Panc1 (cell line): ENCODE data around the gene PIK3R6. TPM values are rescaled to one million over a fixed set of nuclear protein-coding genes. Genes with fewer than 3 reads are reported as not detected.

Experiments used
- ATAC-seq: fragments of 200-7000 bp; cut with Tn5 transposase; 2 replicates; pipeline ENCODE4 v1.9.1; 2020; ENCODE audit warnings: mild to moderate bottlenecking, moderate library complexity
- BruUV-seq: library from RNA; stranded (reverse); fragments of 400-500 nt; replicated peaks from 2 replicates; lab custom pipeline; 2021; lab: Mats Ljungman, UMichigan
- CTCF ChIA-PET: fragments of 300-600 bp; sonication (Branson Sonifier 250); formaldehyde crosslinking; loops from one replicate; lab custom pipeline; 2022; ENCODE audit warnings: antibody characterized with exemption; lab: Charles Lee
- POLR2A ChIA-PET: fragments of 300-600 bp; sonication (Branson Sonifier 250); formaldehyde crosslinking; loops from one replicate; lab custom pipeline; 2022; ENCODE audit warnings: antibody characterized with exemption; lab: Charles Lee
- DNase-seq: peaks from one replicate; pipeline ENCODE4 v3.0.0-alpha.2; 2010; ENCODE audit warnings: low read depth, low spot score
- H3K27ac ChIP-seq: 2 replicates; pipeline ENCODE4 v1.5.1; 2011; ENCODE audit warnings: mild to moderate bottlenecking, low read length, inconsistent platforms
- H3K27me3 ChIP-seq: fragments of 200-500 bp; sonication (Bioruptor generic); 2 replicates; pipeline ENCODE4 v1.6.0; 2014; ENCODE audit warnings: low read length, inconsistent platforms; ENCODE audit not compliant: control insufficient read depth, insufficient read depth
- H3K36me3 ChIP-seq: fragments of 200-500 bp; sonication (Bioruptor generic); 2 replicates; pipeline ENCODE4 v1.5.1; 2014; ENCODE audit warnings: inconsistent platforms, mild to moderate bottlenecking, low read length, moderate library complexity; ENCODE audit not compliant: control insufficient read depth, insufficient read depth
- H3K4me1 ChIP-seq: 2 replicates; pipeline ENCODE4 v1.5.1; 2011; ENCODE audit warnings: inconsistent platforms, mild to moderate bottlenecking, low read length, moderate library complexity; ENCODE audit not compliant: control insufficient read depth, insufficient read depth
- H3K4me3 ChIP-seq, 2 experiments: 2 replicates each; pipeline ENCODE4 v1.5.1; 2011 to 2012; ENCODE audit warnings: low read depth in 2 of 2, low read length in 2 of 2, mild to moderate bottlenecking in 2 of 2, inconsistent platforms in 1 of 2, moderate library complexity in 1 of 2
- H3K9me3 ChIP-seq: fragments of 200-500 bp; sonication (Bioruptor generic); 2 replicates; pipeline ENCODE4 v1.5.1; 2014; ENCODE audit warnings: low read depth, mild to moderate bottlenecking, inconsistent platforms, low read length, moderate library complexity; ENCODE audit not compliant: control insufficient read depth, insufficient read depth
- POLR2AphosphoS5 ChIP-seq: IDR thresholded peaks from 2 replicates; pipeline ENCODE4 v1.6.1; 2012; ENCODE audit warnings: mild to moderate bottlenecking, low read depth, low read length, moderate library complexity
- SIN3A ChIP-seq: IDR thresholded peaks from 2 replicates; pipeline ENCODE4 v1.6.1; 2012; ENCODE audit warnings: low read depth, mild to moderate bottlenecking, low read length, moderate library complexity, borderline replicate concordance; ENCODE audit not compliant: insufficient read depth
- TCF7L2 ChIP-seq: IDR thresholded peaks from 2 replicates; pipeline ENCODE4 v1.6.1; 2011; ENCODE audit warnings: mild to moderate bottlenecking, low read depth, low read length, inconsistent platforms
- in situ Hi-C: cut with HindIII; loops from 2 replicates; pipeline ENCODE4 v1.10.0; 2016; ENCODE audit warnings: low sequenced_read_pairs, low pct_unique_long_range_greater_than_20kb
- intact Hi-C: fragments of 100-400 bp; cut with micrococcal nuclease; formaldehyde crosslinking; loops from one replicate; pipeline ENCODE4 v1.10.0; 2022; ENCODE audit not compliant: unreplicated experiment
- total RNA-seq: library from RNA; stranded (reverse); gene quantifications from one replicate; pipeline ENCODE4 v1.2.1, GENCODE V29; 2021; ENCODE audit not compliant: unreplicated experiment
- TF ChIP-seq, protein P1 (sequence below): fragments of 450-650 bp; IDR thresholded peaks from 2 replicates; pipeline ENCODE4 v1.5.1; 2017; ENCODE audit warnings: mild to moderate bottlenecking
- TF ChIP-seq, protein P2 (sequence below), 2 experiments: IDR thresholded peaks; 2 replicates each; pipeline ENCODE4 v1.6.1; 2011 to 2012; ENCODE audit warnings: low read depth in 2 of 2, control low read depth in 1 of 2, low read length in 1 of 2, mild to moderate bottlenecking in 1 of 2, moderate library complexity in 1 of 2; ENCODE audit not compliant: insufficient read depth in 1 of 2

The PIK3R6 gene
- total RNA-seq, 1 experiment from 2014 or later, result not detected

DNA sequence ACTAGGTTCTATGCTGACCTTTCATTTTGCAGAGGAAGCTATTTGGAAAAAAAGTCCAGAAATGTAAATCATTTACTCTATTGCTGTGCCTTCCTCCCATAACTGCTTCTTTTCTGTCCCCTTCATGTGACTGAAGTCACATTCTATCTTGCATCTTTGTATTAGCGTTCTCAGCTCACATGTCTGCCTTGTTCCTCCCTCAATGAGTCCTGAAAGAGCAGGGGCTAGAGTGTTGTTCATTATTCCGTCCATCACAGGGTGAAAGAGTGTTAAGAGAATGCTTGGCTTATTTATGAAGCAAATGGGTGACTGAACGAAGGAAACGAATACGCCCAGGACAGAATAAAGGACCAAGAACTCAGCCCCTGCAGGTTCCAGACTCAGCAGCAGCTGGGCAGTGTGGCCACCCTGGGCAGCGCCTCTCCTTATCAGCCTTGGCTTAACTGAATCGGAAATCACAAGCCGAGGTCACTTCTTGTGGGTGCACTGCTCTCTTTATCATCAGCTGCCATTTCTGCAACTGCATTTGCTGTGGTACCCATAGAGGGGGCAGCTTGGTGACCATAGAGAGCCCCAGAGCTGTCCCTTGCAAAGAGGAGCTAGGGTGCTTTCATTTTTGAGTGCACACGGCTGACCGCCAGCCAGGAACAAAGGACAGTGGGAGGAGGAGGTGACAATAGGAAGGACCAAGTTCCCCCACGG lies 1.8 kb upstream of the PIK3R6 start:
- TF ChIP-seq POLR2AphosphoS5 (no peak), TCF7L2 (no peak), SIN3A (no peak)
- TF ChIP-seq, protein P1, sequence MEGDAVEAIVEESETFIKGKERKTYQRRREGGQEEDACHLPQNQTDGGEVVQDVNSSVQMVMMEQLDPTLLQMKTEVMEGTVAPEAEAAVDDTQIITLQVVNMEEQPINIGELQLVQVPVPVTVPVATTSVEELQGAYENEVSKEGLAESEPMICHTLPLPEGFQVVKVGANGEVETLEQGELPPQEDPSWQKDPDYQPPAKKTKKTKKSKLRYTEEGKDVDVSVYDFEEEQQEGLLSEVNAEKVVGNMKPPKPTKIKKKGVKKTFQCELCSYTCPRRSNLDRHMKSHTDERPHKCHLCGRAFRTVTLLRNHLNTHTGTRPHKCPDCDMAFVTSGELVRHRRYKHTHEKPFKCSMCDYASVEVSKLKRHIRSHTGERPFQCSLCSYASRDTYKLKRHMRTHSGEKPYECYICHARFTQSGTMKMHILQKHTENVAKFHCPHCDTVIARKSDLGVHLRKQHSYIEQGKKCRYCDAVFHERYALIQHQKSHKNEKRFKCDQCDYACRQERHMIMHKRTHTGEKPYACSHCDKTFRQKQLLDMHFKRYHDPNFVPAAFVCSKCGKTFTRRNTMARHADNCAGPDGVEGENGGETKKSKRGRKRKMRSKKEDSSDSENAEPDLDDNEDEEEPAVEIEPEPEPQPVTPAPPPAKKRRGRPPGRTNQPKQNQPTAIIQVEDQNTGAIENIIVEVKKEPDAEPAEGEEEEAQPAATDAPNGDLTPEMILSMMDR, result no peak
- TF ChIP-seq, protein P2, sequence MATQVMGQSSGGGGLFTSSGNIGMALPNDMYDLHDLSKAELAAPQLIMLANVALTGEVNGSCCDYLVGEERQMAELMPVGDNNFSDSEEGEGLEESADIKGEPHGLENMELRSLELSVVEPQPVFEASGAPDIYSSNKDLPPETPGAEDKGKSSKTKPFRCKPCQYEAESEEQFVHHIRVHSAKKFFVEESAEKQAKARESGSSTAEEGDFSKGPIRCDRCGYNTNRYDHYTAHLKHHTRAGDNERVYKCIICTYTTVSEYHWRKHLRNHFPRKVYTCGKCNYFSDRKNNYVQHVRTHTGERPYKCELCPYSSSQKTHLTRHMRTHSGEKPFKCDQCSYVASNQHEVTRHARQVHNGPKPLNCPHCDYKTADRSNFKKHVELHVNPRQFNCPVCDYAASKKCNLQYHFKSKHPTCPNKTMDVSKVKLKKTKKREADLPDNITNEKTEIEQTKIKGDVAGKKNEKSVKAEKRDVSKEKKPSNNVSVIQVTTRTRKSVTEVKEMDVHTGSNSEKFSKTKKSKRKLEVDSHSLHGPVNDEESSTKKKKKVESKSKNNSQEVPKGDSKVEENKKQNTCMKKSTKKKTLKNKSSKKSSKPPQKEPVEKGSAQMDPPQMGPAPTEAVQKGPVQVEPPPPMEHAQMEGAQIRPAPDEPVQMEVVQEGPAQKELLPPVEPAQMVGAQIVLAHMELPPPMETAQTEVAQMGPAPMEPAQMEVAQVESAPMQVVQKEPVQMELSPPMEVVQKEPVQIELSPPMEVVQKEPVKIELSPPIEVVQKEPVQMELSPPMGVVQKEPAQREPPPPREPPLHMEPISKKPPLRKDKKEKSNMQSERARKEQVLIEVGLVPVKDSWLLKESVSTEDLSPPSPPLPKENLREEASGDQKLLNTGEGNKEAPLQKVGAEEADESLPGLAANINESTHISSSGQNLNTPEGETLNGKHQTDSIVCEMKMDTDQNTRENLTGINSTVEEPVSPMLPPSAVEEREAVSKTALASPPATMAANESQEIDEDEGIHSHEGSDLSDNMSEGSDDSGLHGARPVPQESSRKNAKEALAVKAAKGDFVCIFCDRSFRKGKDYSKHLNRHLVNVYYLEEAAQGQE (IDR thresholded peaks at IDR 0.05; ENCODE audit: insufficient read depth in 1 of 2, low read depth in 2 of 2, low read length in 1 of 2), result no peak
- in situ Hi-C loops, result no loop called here
- H3K4me1 ChIP-seq, result no peaks in the 10 kb centered on the region
- no peak overlapping the region for H3K27ac ChIP-seq
- no peaks in the 10 kb centered on the region for H3K36me3 ChIP-seq
- ChIA-PET CTCF (interaction anchor here (1.0 kb wide), 1 partner anchor 19 kb away, joined by 3 read pairs; no protein-coding TSS in a partner anchor), POLR2A (no interaction called here)
- no TSS peak for BruUV-seq
- DNase-seq (no peak), ATAC-seq (no peak)
- intact Hi-C loops, result no loop called here
- H3K4me3 ChIP-seq, result no peak overlapping the region
- H3K9me3 ChIP-seq, result no peaks in the 10 kb centered on the region
- H3K27me3 ChIP-seq, result no peaks in the 10 kb centered on the region; the same call in 1 of the 2 replicates

DNA sequence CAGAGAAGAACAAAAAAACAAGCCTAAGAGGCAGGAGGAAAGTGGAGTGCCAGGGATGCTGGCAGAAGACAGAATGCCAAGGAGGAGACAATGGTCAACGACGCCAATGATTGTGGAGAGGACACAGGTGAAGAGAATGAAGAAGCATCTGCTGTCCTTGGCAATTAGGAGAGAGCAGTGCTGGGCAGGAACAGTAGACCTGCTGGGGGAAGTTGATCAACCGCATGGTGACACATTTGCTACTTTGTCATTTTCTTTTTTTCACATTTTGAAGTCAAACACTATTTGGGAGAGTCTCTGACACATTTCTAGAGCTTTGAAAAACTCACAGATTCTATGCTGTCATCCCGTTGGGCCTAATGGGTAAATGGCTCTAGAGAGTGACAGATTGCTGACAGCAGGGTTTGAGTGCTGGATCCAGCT lies 1.1 kb upstream of the PIK3R6 start:
- H3K36me3 ChIP-seq, result no peaks in the 10 kb centered on the region

More for the DNA sequence above, 1.1 kb upstream of the PIK3R6 start:
- Histone ChIP-seq H3K27ac (no peak overlapping the region), H3K4me3 (no peak overlapping the region), H3K9me3 (no peaks in the 10 kb centered on the region), H3K27me3 (no peaks in the 10 kb centered on the region; the same call in 1 of the 2 replicates), H3K4me1 (no peaks in the 10 kb centered on the region)
- no peak for ATAC-seq
- intact Hi-C loops (no loop called here), in situ Hi-C loops (no loop called here)
- no peak for DNase-seq
- BruUV-seq, result no TSS peak
- CTCF ChIA-PET, result no interaction called here
- POLR2A ChIA-PET, result no interaction called here
- TF ChIP-seq TCF7L2 (no peak), POLR2AphosphoS5 (no peak), SIN3A (no peak)
- TF ChIP-seq, protein P1, result no peak
- TF ChIP-seq, protein P2 (IDR thresholded peaks at IDR 0.05; ENCODE audit: insufficient read depth in 1 of 2, low read depth in 2 of 2, low read length in 1 of 2), result no peak
